Suppressor macrophage treated with lipopolysaccharide for 1 hour (primary cell): ENCODE results near the gene HPS1.
A peak's percentile ranks its signal among the peaks of the same experiment; 100 is the strongest.

Source experiments
- DNase-seq, 3 donors: peaks; one replicate each; pipeline ENCODE4 v3.0.0-alpha.2; 2020 to 2022

Gene HPS1

GRCh38 chr10:98410759-98411158 is 36.0 kb downstream of the HPS1 start:
- DNase-seq, result no peak

DNA sequence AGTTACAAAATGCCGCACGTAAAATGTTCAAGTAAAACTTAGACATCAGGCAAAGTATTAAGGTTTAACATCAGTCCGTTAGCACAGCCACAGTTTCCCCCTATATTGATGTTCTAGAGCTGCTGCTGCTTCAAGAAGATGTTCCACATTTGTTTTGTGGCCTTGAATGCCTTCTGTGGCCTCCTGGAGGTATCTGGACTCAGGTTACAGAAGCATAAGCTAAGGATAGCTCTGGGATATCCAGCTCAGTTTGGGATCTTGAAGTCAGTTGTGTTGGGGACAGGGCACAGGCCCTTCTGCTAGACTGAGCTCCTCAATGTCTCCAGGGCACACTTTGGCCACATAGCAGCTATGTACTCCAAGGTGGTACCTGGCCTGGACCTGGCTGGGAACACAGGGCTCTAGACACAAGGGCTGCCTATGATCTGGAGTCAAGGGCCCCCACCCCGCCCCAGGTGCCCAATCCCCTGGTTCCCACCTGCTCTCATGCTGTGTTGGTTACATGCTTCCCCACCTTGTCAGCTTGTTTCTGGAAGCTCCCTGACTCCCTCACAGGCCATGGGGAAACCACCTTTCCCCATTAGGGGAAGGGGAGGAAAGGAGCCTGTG is 36.5 kb downstream of the HPS1 start:
- no peak for DNase-seq

GRCh38 chr10:98408799-98409198 is 37.9 kb downstream of the HPS1 start:
- no peak for DNase-seq

DNA sequence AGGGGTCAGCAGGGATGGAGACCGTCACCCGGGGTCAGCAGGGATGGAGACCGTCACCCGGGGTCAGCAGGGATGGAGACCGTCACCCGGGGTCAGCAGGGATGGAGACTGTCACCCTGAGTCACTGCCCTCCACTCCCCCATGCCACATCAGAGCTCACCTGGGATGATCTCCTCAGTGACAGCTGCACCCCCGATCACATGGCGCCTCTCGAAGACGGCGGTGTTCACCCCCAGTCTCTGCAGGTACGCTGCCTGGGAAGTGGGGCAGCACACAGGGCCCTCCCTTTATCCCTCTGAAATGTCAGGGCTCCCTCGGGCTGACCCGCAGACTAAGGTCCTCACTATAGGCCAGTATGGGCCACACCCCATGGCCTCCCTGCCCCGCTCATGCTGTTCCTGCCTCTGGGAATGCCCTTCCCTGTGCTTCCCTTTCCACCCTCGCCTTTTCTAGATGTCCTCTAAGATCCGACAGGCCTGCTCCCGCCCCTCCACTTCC is 38.9 kb downstream of the HPS1 start:
- DNase-seq, result no peak

DNA sequence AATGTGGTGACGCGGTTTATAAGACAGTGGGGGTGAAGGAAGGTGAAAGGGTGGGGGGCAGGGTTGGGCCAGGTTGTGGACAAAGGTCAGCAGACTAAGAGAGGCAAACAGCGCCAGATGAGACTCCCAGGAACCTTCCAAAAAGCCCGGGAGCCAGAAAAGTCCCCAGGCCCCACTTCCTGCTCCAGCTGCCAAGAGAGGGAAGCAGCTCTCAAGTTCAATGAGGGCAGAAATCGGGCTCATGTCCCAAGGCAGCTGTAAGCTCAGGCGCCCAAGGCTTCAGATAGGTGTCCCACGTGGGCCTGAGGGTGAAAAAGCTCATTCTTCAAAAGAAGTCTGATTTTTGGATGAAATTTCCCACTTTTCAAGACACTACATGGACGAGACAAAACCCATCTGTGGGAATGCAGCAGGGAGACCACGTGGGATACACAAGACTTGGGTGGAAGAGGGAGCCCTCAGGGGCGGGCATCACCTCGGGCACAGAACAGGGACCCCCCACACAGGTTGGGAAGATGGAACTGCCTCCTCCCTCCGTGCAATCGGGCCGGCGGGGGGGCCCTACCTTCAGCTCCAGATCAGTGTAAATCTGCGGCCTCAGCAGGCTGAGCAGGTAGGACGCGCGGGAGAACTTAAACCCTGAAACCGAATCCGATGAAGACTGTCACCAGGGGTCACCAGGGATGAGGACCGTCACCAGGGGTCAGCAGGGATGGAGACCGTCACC is 39.6 kb downstream of the HPS1 start:
- DNase-seq, result no peak

DNA sequence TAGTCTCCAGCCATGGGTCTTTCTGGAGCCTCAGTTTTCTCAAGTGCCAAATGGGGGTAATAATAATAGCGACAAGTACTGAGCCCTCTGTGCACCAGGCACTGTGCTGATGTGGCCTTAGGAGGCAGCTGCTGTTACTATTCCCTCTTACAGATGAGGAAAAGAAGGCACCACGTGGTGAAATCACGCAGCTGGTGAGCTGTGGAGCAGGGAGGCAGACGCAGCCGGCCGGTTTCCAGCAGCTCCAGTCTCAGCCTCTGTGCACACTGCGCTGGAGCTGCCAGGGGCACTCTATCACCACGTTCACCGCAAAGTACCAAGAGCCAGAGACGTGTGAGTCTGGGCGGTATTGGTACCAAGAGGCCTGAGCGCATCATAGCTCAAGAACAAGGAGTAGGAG is 41.3 kb downstream of the HPS1 start:
- no peak for DNase-seq

DNA sequence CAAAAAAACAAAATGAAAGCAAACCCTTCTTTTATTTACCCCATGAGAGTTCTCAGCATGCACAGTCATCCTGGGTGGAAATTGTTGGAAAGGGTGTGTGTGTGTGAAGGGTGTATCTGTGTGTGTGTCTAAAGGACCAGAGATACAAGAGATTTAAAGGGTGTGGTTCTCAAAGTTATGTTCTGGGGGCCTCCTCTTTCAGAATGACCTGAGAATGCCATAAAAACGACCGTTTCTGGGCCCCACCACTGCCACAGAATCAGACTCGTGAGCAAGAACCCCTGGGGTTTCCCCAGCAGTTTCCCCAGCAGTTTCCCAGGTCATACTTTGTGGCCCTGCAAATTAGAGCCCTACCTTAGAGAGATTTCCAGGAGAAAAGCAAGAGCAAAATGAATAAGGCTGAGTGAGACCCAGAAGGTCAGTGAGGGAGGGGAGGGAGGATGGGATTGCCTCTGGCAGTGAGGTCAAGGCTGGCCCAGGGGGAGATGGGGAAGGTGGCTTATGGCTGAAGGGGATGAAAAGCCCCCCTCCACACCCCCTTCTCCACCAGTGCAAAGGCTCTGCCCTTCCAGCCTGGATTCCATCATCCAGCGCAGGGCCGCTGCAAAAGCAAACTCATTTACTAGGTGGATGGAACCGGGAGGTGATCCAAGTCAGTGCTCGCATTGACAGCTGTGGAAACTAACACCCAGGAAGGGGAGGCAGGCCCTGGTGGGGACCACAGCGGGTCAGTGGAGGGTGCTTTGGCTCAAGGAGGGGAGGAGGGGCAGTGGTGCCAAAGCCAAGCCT is 42.0 kb downstream of the HPS1 start:
- peak in 1 of 3 donors; percentile 16 for DNase-seq

DNA sequence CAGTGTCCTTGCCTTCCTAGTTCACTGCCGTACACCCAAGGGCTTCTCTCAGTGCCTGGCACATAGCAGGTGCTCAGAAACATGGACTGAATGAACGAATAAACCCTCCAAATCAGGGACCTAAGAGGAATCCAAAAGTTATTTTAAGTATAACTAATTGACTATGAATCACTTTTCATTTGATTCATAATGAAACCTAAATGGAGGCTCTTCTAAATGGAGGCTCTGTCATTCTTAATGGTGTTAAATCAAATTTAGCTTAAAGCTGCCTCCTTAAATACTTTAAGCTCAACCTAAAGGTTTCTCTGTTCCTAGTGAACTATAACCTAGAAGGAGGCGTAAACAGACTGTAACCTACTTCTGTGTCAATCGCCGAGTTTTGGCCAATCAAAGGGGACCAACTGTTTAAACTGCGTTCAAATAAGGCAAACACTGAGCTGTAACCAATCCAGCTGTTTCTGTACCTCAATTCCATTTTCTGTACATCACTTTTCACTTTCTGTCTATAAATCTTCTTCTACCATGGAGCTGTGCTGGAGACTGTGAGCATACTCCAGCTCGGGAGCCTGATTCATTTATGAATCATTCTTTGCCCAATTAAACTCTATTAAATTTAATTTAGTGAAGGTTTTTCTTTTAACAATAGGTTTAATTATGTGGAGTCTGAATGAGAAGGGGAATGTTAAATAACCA is 42.8 kb downstream of the HPS1 start:
- no peak for DNase-seq

DNA sequence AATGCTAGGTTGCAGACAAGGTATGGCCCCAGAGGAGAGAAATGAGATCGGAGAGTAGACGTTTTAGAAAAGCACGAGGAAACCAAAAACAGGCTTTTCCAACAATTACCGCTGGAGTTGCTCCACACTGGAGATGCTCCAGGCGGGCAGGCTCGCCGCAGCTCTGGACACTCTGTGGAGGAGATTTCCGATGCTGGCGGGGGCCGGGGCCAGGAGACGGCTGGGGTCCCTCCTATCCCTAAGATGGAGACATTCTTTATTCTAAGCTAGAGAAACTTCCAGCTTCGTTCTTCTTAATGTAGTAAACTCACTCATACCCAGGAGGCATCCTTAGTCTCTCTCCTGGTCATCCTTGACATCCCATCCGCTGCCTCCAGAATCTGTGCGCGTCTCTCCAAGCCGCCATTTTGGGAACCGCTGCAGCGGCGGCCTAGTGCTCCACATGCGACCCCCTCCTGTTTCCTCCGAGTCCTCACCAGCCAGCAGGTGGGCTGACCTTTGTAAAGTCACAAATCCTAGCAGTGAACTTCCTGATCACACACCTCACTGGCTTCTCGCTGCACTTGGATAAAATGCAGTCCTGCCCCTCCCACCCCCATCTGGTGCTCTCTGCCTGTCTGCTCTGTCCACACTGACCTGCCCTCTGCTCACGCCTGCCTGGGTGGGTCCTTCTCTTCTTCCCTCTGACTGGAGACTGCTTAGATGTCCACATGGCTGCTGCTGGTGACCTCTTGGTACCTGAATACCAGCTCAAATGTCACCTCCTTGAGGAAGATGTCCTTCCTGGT is 43.6 kb downstream of the HPS1 start:
- DNase-seq, result no peak

GRCh38 chr10:98402478-98402877 is 44.3 kb downstream of the HPS1 start:
- DNase-seq, result no peak

- DNase-seq, result no peak
Measured at GRCh38 chr10:98400482-98400881, 46.3 kb downstream of the HPS1 start.

DNA sequence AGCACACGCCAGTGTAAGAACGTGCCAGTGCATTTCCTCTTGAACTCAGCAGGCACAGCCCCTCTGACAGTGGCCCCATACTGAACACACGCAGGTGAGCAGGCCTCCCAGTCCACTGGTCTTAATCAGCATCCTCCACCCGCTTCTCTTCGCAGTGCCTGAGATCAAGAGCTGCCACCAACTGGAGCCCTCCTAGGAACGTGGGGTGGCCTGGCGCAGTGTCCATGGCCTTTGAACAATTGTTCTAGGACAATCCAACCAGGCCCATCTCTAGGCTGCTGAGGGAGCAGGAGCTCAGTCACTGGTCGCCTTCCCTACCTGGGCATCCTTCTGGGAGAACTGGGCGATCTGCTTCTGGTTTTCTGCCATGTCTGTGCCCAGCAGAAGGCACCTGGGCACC is 47.0 kb downstream of the HPS1 start:
- DNase-seq, result no peak

DNA sequence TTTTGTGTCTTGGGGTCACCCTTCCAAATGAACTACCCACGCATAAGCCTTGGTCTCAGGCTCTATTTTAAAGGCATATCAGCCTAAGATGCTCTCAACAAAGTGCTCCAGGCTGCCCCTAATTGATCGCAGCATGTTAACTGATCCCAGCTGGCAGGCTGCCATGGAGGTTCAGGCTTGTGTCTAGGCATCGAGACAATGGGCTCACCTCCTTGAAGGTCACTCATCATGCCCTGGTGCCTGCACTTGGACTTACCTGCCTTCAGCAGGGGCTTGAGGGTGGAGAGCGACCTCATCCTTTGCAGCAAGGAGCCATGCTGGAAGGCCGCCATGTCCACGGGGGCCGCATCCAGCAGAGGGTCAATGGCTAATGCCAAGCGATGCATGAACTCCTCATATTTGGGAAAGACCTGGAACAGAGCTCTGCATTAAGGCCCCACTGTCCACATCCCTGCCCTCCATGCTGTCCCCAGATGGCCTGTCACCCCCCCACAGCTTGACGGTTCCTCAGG is 49.6 kb downstream of the HPS1 start:
- no peak for DNase-seq

GRCh38 chr10:98396096-98397063 is 50.4 kb downstream of the HPS1 start:
- peak; percentile 22 to 47 (median 34) for DNase-seq

DNA sequence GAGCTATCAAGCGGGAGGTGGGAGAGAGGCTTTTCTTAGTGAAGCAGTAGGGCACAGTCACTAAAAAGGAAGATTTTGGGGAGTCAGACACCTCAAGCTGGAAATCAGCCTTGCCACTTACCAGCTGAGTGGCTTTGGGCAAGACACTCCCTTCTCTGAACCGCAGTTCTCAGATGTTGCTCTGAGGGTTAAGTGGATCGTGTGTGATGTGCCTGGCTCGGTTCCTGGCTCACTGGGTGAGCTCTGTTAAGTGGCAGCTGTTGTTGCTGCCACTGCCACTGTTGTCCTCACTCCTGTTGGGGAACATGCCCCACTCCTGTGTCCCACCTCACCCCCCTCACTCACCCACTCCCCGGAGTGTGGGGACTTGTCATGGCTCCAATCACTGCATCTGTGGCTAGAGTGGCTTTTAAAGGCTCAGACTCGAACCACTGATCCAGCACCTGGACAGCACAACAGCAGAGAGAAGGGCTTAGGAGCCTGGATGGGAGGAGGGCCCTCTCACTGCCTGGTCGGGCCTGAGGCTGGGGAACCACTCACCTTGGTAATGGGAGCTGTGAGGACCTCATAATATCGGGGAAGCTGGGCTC is 51.8 kb downstream of the HPS1 start:
- no peak for DNase-seq

- DNase-seq, result no peak
Measured at GRCh38 chr10:98391578-98391991, 55.1 kb downstream of the HPS1 start.

DNA sequence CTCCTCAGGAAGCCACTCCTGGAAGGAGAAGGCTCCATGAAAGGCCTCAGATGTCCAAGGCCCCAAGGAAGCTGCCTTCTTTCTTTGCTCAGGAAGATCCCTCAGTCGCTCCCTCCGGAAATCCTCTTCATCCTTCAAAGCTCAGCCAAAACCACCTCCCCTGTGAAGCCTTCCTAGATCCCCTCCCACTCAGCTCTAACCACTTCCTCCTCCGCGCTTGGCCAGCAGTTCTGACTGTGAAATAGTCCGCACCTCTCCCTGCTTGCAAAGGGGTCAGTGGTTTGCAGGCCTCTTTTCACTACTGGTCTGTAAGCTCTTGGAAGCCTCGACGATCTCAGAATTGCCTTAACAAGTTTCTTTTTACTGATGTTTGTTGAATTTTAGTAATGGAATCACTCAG is 55.7 kb downstream of the HPS1 start:
- DNase-seq, result peak; percentile 70 to 76 (median 70)

DNA sequence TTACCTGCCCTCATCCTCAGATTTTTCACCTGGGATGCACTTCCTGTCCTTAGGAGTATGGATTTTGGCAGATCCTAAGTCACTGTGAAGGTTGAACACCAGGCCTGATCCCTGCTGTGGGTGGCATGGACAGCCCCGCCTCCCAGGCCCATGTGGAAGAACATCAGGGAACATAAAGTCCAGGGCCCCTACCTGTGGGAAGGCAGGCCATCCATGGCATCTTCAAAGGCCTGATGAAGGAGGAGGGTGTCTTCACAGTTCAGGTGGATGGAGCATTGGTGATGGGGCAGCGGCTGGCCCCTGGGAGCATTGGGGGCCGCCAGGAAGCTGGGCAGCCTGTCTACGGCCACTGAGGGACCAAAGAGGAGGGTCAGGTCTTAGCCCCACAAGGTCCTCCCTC is 56.3 kb downstream of the HPS1 start:
- no peak for DNase-seq

GRCh38 chr10:98389398-98389797 is 57.3 kb downstream of the HPS1 start:
- no peak for DNase-seq

DNA sequence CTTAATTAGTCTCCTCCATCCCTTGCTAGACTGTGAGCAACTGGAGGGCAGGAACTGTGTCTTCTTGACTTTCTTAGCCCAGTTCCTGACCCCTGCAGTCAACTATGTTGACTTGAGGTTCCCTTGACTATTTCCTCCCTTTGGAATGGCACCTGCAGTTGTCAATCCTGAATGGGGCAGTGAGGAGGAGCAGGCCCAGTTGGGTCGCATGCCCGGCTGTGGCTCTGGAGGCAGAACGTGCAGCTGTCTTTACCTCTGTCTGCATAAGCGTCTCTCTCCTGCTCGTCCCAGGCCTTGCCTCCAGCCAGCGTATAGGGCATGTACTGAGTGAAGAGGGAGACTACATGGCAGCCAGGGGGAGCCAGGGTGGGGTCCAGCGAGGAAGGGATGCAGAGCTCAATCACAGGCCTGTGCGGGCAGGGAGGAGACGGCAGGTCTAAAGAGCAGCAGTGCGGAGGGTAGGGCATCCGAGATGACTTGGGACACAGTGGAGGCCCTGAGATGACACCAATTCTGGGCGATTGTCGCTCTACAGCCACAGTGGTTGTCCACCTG is 58.6 kb downstream of the HPS1 start:
- no peak for DNase-seq
